Tibial nerve (tissue), 4 donors: ENCODE data around the gene ZNF438.

Experiments used
- CTCF ChIP-seq, 5 experiments: fragments of 200-600 bp in 3 of 5; fragments of 450-650 bp in 2 of 5; sonication (generic) in 3 of 5; IDR thresholded peaks; one replicate each; pipeline ENCODE4 v1.5.1; 2016 to 2019; ENCODE audit warnings: antibody characterized with exemption in 5 of 5, mild to moderate bottlenecking in 3 of 5, moderate library complexity in 2 of 5
- EP300 ChIP-seq, 2 donors: sonication (generic); formaldehyde crosslinking; IDR thresholded peaks; one replicate each; pipeline ENCODE4 v1.6.1; 2017; ENCODE audit warnings: antibody characterized with exemption in 2 of 2, mild to moderate bottlenecking in 1 of 2
- POLR2A ChIP-seq, 2 donors: fragments of 450-650 bp; IDR thresholded peaks; one replicate each; pipeline ENCODE4 v1.6.1; 2017; ENCODE audit warnings: antibody characterized with exemption in 2 of 2, mild to moderate bottlenecking in 2 of 2, moderate library complexity in 2 of 2

- TF ChIP-seq CTCF (IDR thresholded peaks at IDR 0.05) (no peak), POLR2A (IDR thresholded peaks at IDR 0.05) (peak; percentile 39 to 78), EP300 (IDR thresholded peaks at IDR 0.05) (peak; percentile 51 to 72)
Measured at GRCh38 chr10:31032258-31033132, 830 bp upstream of the ZNF438 start.
